H1 (cell line): ENCODE data around the gene CASK. TPM values are rescaled to one million over a fixed set of nuclear protein-coding genes. Genes with fewer than 3 reads are reported as not detected.

Experiments
- CTCF ChIA-PET: fragments of 300-600 bp; sonication (Branson Sonifier 250); formaldehyde crosslinking; loops from one replicate; lab custom pipeline; 2021; ENCODE audit not compliant: partially characterized antibody; lab: Charles Lee
- POLR2A ChIA-PET: fragments of 300-600 bp; sonication (Branson Sonifier 250); formaldehyde crosslinking; loops from one replicate; lab custom pipeline; 2021; ENCODE audit warnings: inconsistent platforms; ENCODE audit not compliant: partially characterized antibody; lab: Charles Lee
- DNase-seq, 2 experiments: peaks; one replicate each; pipeline versions ENCODE4 v3.0.0 to v3.0.0-alpha.2; 2010 to 2022; ENCODE audit warnings: low spot score in 2 of 2, low read depth in 1 of 2, mixed read lengths in 1 of 2
- FAIRE-seq: peaks from 2 replicates; lab custom pipeline; 2011; peaks lifted over from hg19 to GRCh38; lab: Jason Lieb, UNC
- H2AFZ ChIP-seq: 2 replicates; pipeline ENCODE4 v1.8.1; 2012; ENCODE audit warnings: low read length, inconsistent platforms
- H2AK5ac ChIP-seq: 2 replicates; pipeline ENCODE4 v1.6.1; 2013; ENCODE audit warnings: low read depth, low read length
- H2BK120ac ChIP-seq: replicated peaks from 2 replicates; pipeline ENCODE3; 2013; ENCODE audit warnings: low read depth, low read length, inconsistent platforms
- H2BK12ac ChIP-seq: 2 replicates; pipeline ENCODE4 v1.6.1; 2013; ENCODE audit warnings: low read depth, low read length
- H2BK15ac ChIP-seq: 2 replicates; pipeline ENCODE4 v1.6.1; 2013; ENCODE audit warnings: low read length
- H2BK20ac ChIP-seq: 2 replicates; pipeline ENCODE4 v1.6.1; 2013; ENCODE audit warnings: low read length
- H2BK5ac ChIP-seq: 2 replicates; pipeline ENCODE4 v1.6.1; 2013; ENCODE audit warnings: low read depth, low read length
- H3K14ac ChIP-seq: 2 replicates; pipeline ENCODE4 v1.6.1; 2013; ENCODE audit warnings: inconsistent platforms; ENCODE audit not compliant: insufficient read length
- H3K18ac ChIP-seq: 2 replicates; pipeline ENCODE4 v1.6.1; 2013; ENCODE audit warnings: low read length; ENCODE audit errors: extremely low read depth
- H3K23ac ChIP-seq: 2 replicates; pipeline ENCODE4 v1.6.1; 2013; ENCODE audit warnings: inconsistent platforms; ENCODE audit not compliant: insufficient read length
- H3K23me2 ChIP-seq: 2 replicates; pipeline ENCODE4 v1.6.1; 2013; ENCODE audit warnings: low read depth, low read length
- H3K27ac ChIP-seq: 2 replicates; pipeline ENCODE4 v1.6.1; 2011; ENCODE audit warnings: low read depth, low read length, inconsistent platforms
- H3K27me3 ChIP-seq, 4 experiments: replicated peaks in 1 of 4; 1 replicate in 1 of 4; 2 replicates in 3 of 4; pipeline versions ENCODE4 v1.6.1 to v1.8.1; 2011 to 2013; ENCODE audit warnings: low read length in 3 of 4, mild to moderate bottlenecking in 3 of 4, inconsistent platforms in 2 of 4, mixed read lengths in 2 of 4, moderate library complexity in 1 of 4; ENCODE audit not compliant: control insufficient read depth in 3 of 4, insufficient read depth in 3 of 4; ENCODE audit errors: extremely low read depth in 1 of 4
- H3K36me3 ChIP-seq, 4 experiments: 2 replicates each; pipeline versions ENCODE4 v1.6.1 to v1.8.1; 2011 to 2013; ENCODE audit warnings: mild to moderate bottlenecking in 4 of 4, low read length in 3 of 4, moderate library complexity in 2 of 4, control low read depth in 1 of 4, inconsistent platforms in 1 of 4; ENCODE audit not compliant: insufficient read depth in 4 of 4, control insufficient read depth in 2 of 4
- H3K4ac ChIP-seq: replicated peaks from 2 replicates; pipeline ENCODE3; 2013; ENCODE audit warnings: low read length, low read depth, mixed read lengths, inconsistent platforms; ENCODE audit not compliant: insufficient read length
- H3K4me1 ChIP-seq, 4 experiments: replicated peaks in 1 of 4; 1 replicate in 1 of 4; 2 replicates in 3 of 4; pipeline versions ENCODE4 v1.6.1 to v1.8.1; 2011 to 2013; ENCODE audit warnings: low read length in 3 of 4, inconsistent platforms in 2 of 4, mixed read lengths in 1 of 4; ENCODE audit not compliant: insufficient read depth in 4 of 4, control insufficient read depth in 3 of 4
- H3K4me2 ChIP-seq, 2 experiments: 2 replicates each; pipeline versions ENCODE4 v1.6.1 to v1.8.1; 2011 to 2013; ENCODE audit warnings: low read depth in 2 of 2, low read length in 2 of 2, control low read depth in 1 of 2, inconsistent platforms in 1 of 2, mild to moderate bottlenecking in 1 of 2; ENCODE audit not compliant: insufficient read depth in 1 of 2
- H3K4me3 ChIP-seq, 4 experiments: fragments of 200-600, 300-600 bp in 1 of 4; sonication (generic), shearing (Covaris generic), sonication (Bioruptor Twin) in 1 of 4; 2 replicates each; pipeline versions ENCODE4 v1.5.1 to v1.8.1; 2011 to 2016; ENCODE audit warnings: low read length in 4 of 4, low read depth in 3 of 4, control low read depth in 2 of 4, inconsistent platforms in 2 of 4, mild to moderate bottlenecking in 2 of 4, mixed read lengths in 1 of 4, moderate library complexity in 1 of 4; ENCODE audit not compliant: insufficient read depth in 2 of 4; ENCODE audit errors: extremely low read depth in 1 of 4
- H3K56ac ChIP-seq: replicated peaks from 2 replicates; pipeline ENCODE3; 2013; ENCODE audit warnings: low read depth, mild to moderate bottlenecking, mixed read lengths, low read length, inconsistent platforms; ENCODE audit not compliant: insufficient read length
- H3K79me1 ChIP-seq: 2 replicates; pipeline ENCODE4 v1.6.1; 2013; ENCODE audit warnings: low read depth, low read length, control low read depth
- H3K79me2 ChIP-seq, 2 experiments: 2 replicates each; pipeline versions ENCODE4 v1.6.1 to v1.8.1; 2012 to 2013; ENCODE audit warnings: low read length in 2 of 2, mild to moderate bottlenecking in 2 of 2, inconsistent platforms in 1 of 2; ENCODE audit not compliant: insufficient read depth in 2 of 2, control insufficient read depth in 1 of 2
- H3K9ac ChIP-seq, 4 experiments: replicated peaks in 1 of 4; 1 replicate in 1 of 4; 2 replicates in 3 of 4; pipeline versions ENCODE4 v1.6.1 to v1.8.1; 2011 to 2013; ENCODE audit warnings: low read depth in 3 of 4, low read length in 3 of 4, control low read depth in 2 of 4, mild to moderate bottlenecking in 2 of 4, moderate library complexity in 2 of 4, inconsistent platforms in 1 of 4; ENCODE audit errors: extremely low read depth in 1 of 4
- H3K9me3 ChIP-seq, 2 experiments: 2 replicates each; pipeline versions ENCODE4 v1.6.1 to v1.8.1; 2012 to 2013; ENCODE audit warnings: mild to moderate bottlenecking in 2 of 2, moderate library complexity in 2 of 2, control low read depth in 1 of 2, inconsistent platforms in 1 of 2, low read depth in 1 of 2, low read length in 1 of 2, mixed read lengths in 1 of 2; ENCODE audit not compliant: insufficient read depth in 2 of 2
- H4K20me1 ChIP-seq, 2 experiments: replicated peaks in 1 of 2; 2 replicates each; pipeline versions ENCODE3 to v1.8.1; 2011 to 2013; ENCODE audit warnings: inconsistent platforms in 2 of 2, low read length in 2 of 2, mild to moderate bottlenecking in 1 of 2; ENCODE audit not compliant: insufficient read depth in 2 of 2, control insufficient read depth in 1 of 2
- H4K5ac ChIP-seq: 2 replicates; pipeline ENCODE4 v1.6.1; 2013; ENCODE audit warnings: low read length, low read depth, mixed read lengths, inconsistent platforms; ENCODE audit not compliant: insufficient read length
- H4K8ac ChIP-seq: 2 replicates; pipeline ENCODE4 v1.8.0; 2013; ENCODE audit warnings: mild to moderate bottlenecking, moderate library complexity, low read length, inconsistent platforms; ENCODE audit not compliant: insufficient read depth; ENCODE audit errors: extremely low read depth
- H4K91ac ChIP-seq: replicated peaks from 2 replicates; pipeline ENCODE3; 2013; ENCODE audit warnings: low read length, mixed read lengths, inconsistent platforms; ENCODE audit not compliant: insufficient read length
- CHD1 ChIP-seq: IDR thresholded peaks from 2 replicates; pipeline ENCODE4 v1.6.1; 2012; ENCODE audit warnings: low read depth, low read length, improper control_type of control experiment
- CTBP2 ChIP-seq: IDR thresholded peaks from 2 replicates; pipeline ENCODE4 v1.7.0; 2011; ENCODE audit warnings: borderline replicate concordance, mild to moderate bottlenecking, moderate library complexity, mixed read lengths, low read length; ENCODE audit not compliant: insufficient read depth, insufficient read length
- KDM5A ChIP-seq: fragments of 200-600 bp; IDR thresholded peaks from 2 replicates; pipeline ENCODE4 v1.7.1; 2012; ENCODE audit warnings: mild to moderate bottlenecking, low read length, inconsistent platforms, mixed read lengths
- RNF2 ChIP-seq: fragments of 200-900, 300-1000 bp; sonication (generic); IDR thresholded peaks from 2 replicates; pipeline ENCODE4 v1.7.1; 2016; ENCODE audit warnings: borderline replicate concordance, low read depth, mild to moderate bottlenecking, antibody characterized with exemption, low read length; ENCODE audit not compliant: poor library complexity, severe bottlenecking; ENCODE audit errors: missing control alignments
- SIRT6 ChIP-seq: IDR thresholded peaks from one replicate; pipeline ENCODE4 v1.7.1; 2012; ENCODE audit warnings: low read length, inconsistent platforms
- SP2 ChIP-seq: IDR thresholded peaks from 2 replicates; pipeline ENCODE4 v1.6.1; 2012; ENCODE audit warnings: mild to moderate bottlenecking, low read length, inconsistent platforms
- whole genome bisulfite sequencing, 2 experiments: shearing (Covaris generic) in 1 of 2; methylation state at CpG; one replicate each; pipeline versions ENCODE4 v1.1.6 to v1.1.7; 2013 to 2015; ENCODE audit warnings: low lambda C conversion rate in 2 of 2, mixed read lengths in 2 of 2, inconsistent platforms in 1 of 2, low coverage in 1 of 2, missing lambda C conversion rate in 1 of 2; ENCODE audit not compliant: insufficient replicate concordance in 2 of 2, insufficient coverage in 1 of 2, insufficient read length in 1 of 2; ENCODE audit errors: extremely low coverage in 1 of 2, missing lambda C conversion rate in 1 of 2; 5-methylcytosine and 5-hydroxymethylcytosine counted together
- polyA plus RNA-seq, 7 experiments: library from polyadenylated mRNA; depleted of rRNA in 3 of 7; stranded (reverse) in 5 of 7; unstranded in 2 of 7; fragments of >200 nt in 5 of 7; fragments of 200-250 nt in 2 of 7; gene quantifications; 1 replicate in 5 of 7; 2 replicates in 1 of 7; 4 replicates in 1 of 7; pipeline versions ENCODE4 v1.2.1 to v1.2.3, GENCODE V29; 2011 to 2013; ENCODE audit warnings: missing spikeins in 2 of 7, mixed read lengths in 2 of 7
- total RNA-seq: library from RNA; stranded (reverse); fragmentation: NEBNext Ultra II Directional; extraction: Animal tissue kit (Norgen Biotek cat#: 25700); gene quantifications from 2 replicates; pipeline ENCODE4 v1.2.1, GENCODE V29; 2021

CASK gene
- total and polyA plus RNA-seq, 2 of the 8 experiments (the other 6 are each of a cell fraction or from before 2014, with no cell fraction given): 21.6 to 55.1 TPM

GRCh38 chrX:41935832-41936231 lies 12.5 kb upstream of the CASK start:
- no peak overlapping the region for H2AFZ ChIP-seq
- no peaks in the 10 kb centered on the region for H3K79me1 ChIP-seq
- no peaks in the 10 kb centered on the region for H3K27me3 ChIP-seq
- no peak overlapping the region for H4K8ac ChIP-seq
- H2BK12ac ChIP-seq: no peak overlapping the region
- no peaks in the 10 kb centered on the region for H3K4me1 ChIP-seq
- no peaks in the 10 kb centered on the region for H3K79me2 ChIP-seq
- DNase-seq (no peak), FAIRE-seq (no peak)
- H3K18ac ChIP-seq: no peak overlapping the region
- no peak overlapping the region for H3K23ac ChIP-seq
- H4K91ac ChIP-seq: no peak overlapping the region
- ChIA-PET CTCF (interaction anchor here (0.7 kb wide), 1 partner anchor 1790 kb away, joined by 4 read pairs; no protein-coding TSS in a partner anchor), POLR2A (no interaction called here)
- no peak overlapping the region for H4K5ac ChIP-seq
- no peak overlapping the region for H2BK120ac ChIP-seq
- H3K36me3 ChIP-seq: no peaks in the 10 kb centered on the region
- H3K14ac ChIP-seq: no peak overlapping the region
- H3K4ac ChIP-seq: no peak overlapping the region
- H3K9ac ChIP-seq: no peak overlapping the region
- WGBS, 2 experiments: 86% methylated on average over 3 of the region's 3 CpGs; no CpG with 5 or more reads in 1 of the 2 experiments
- H3K4me2 ChIP-seq: no peak overlapping the region
- no peaks in the 10 kb centered on the region for H3K9me3 ChIP-seq
- H2BK5ac ChIP-seq: no peak overlapping the region
- no peak overlapping the region for H2BK15ac ChIP-seq
- H4K20me1 ChIP-seq: no peaks in the 10 kb centered on the region
- H3K23me2 ChIP-seq: no peaks in the 10 kb centered on the region
- H3K27ac ChIP-seq: no peak overlapping the region
- no peak overlapping the region for H3K56ac ChIP-seq
- H3K4me3 ChIP-seq: no peak overlapping the region
- H2AK5ac ChIP-seq: no peak overlapping the region
- H2BK20ac ChIP-seq: no peak overlapping the region
- TF ChIP-seq SIRT6 (no peak), KDM5A (no peak), CTBP2 (no peak), SP2 (no peak), RNF2 (no peak), CHD1 (no peak)
